ENCODE data around the gene CPOX. TPM values are rescaled to one million over a fixed set of nuclear protein-coding genes. Genes with fewer than 3 reads are reported as not detected.

The CPOX gene
- total RNA-seq, 2 donors from 2014 or later = 23.3 to 31.7 TPM

- Histone ChIP-seq H3K9me3 (no peaks in the 10 kb centered on the region), H3K4me3 (no peak overlapping the region), H3K27ac (no peak overlapping the region), H3K9ac (ENCODE audit: low read depth in 2 of 2, low read length in 2 of 2) (no peak overlapping the region), H3K4me1 (no peaks in the 10 kb centered on the region), H3K36me3 (no peaks in the 10 kb centered on the region), H3K27me3 (no peaks in the 10 kb centered on the region)
- intact Hi-C loops (cut with DNase I) = loop anchor here (5.0 to 10.0 kb wide), 4 partner anchors 212 to 565 kb away; partner anchors contain the start of genes DCBLD2 and GABRR3
- no peak for DNase-seq
- TF ChIP-seq CTCF (IDR thresholded peaks at IDR 0.05) = no peak
These were observed 6.4 kb upstream of the CPOX start for GRCh38 chr3:98599647-98600411.

GRCh38 chr3:98598492-98598891 is 5.1 kb upstream of the CPOX start:
- no peaks in the 10 kb centered on the region for H3K4me1 ChIP-seq
- no peaks in the 10 kb centered on the region for H3K36me3 ChIP-seq
- no peak for DNase-seq
- no peak overlapping the region for H3K27ac ChIP-seq
- H3K9me3 ChIP-seq = no peaks in the 10 kb centered on the region
- intact Hi-C loops (cut with DNase I) = loop anchor here (5.0 to 10.0 kb wide), 3 partner anchors 306 to 564 kb away; partner anchors contain the start of genes DCBLD2 and GABRR3
- no peak for TF ChIP-seq CTCF (IDR thresholded peaks at IDR 0.05)
- no peak overlapping the region for H3K9ac ChIP-seq (ENCODE audit: low read depth in 2 of 2, low read length in 2 of 2)
- no peak overlapping the region for H3K4me3 ChIP-seq
- no peaks in the 10 kb centered on the region for H3K27me3 ChIP-seq

GRCh38 chr3:98596541-98597500 is 3.4 kb upstream of the CPOX start:
- no peaks in the 10 kb centered on the region for H3K36me3 ChIP-seq
- no peak overlapping the region for H3K27ac ChIP-seq
- H3K27me3 ChIP-seq = no peaks in the 10 kb centered on the region
- peak; percentile 64 for TF ChIP-seq CTCF (IDR thresholded peaks at IDR 0.05)
- H3K4me3 ChIP-seq = no peak overlapping the region
- no peak for DNase-seq
- intact Hi-C loops (cut with DNase I) = loop anchor here (5.0 to 10.0 kb wide), 3 partner anchors 308 to 562 kb away; partner anchors contain the start of genes DCBLD2 and GABRR3
- H3K4me1 ChIP-seq = no peaks in the 10 kb centered on the region
- H3K9ac ChIP-seq (ENCODE audit: low read depth in 2 of 2, low read length in 2 of 2) = no peak overlapping the region
- H3K9me3 ChIP-seq = no peaks in the 10 kb centered on the region

GRCh38 chr3:98596087-98596486 is 2.7 kb upstream of the CPOX start:
- no peak for TF ChIP-seq CTCF (IDR thresholded peaks at IDR 0.05)
- no peaks in the 10 kb centered on the region for H3K36me3 ChIP-seq
- no peaks in the 10 kb centered on the region for H3K27me3 ChIP-seq
- H3K9ac ChIP-seq (ENCODE audit: low read depth in 2 of 2, low read length in 2 of 2) = no peak overlapping the region
- H3K4me3 ChIP-seq = no peak overlapping the region
- no peak for DNase-seq
- intact Hi-C loops (cut with DNase I) = loop anchor here (5.0 to 10.0 kb wide), 3 partner anchors 309 to 561 kb away; partner anchors contain the start of genes DCBLD2 and GABRR3
- H3K4me1 ChIP-seq = no peaks in the 10 kb centered on the region
- no peak overlapping the region for H3K27ac ChIP-seq
- H3K9me3 ChIP-seq = no peaks in the 10 kb centered on the region

- Histone ChIP-seq H3K9me3 (no peaks in the 10 kb centered on the region), H3K27me3 (no peaks in the 10 kb centered on the region), H3K36me3 (no peaks in the 10 kb centered on the region), H3K9ac (ENCODE audit: low read depth in 2 of 2, low read length in 2 of 2) (no peak overlapping the region), H3K4me1 (no peaks in the 10 kb centered on the region), H3K4me3 (no peak overlapping the region), H3K27ac (no peak overlapping the region)
- no peak for TF ChIP-seq CTCF (IDR thresholded peaks at IDR 0.05)
- no peak for DNase-seq
- intact Hi-C loops (cut with DNase I) = loop anchor here (5.0 to 10.0 kb wide), 3 partner anchors 310 to 560 kb away; partner anchors contain the start of genes DCBLD2 and GABRR3
These were observed 1.4 kb upstream of the CPOX start for GRCh38 chr3:98594628-98595324.

Data from colonic mucosa (tissue), 4 donors.